Neural cell (in vitro differentiated cells): ENCODE measurements around the gene FGD6. TPM values are rescaled to one million over a fixed set of nuclear protein-coding genes. Genes with fewer than 3 reads are reported as not detected.

Experiments used
- H2AFZ ChIP-seq: fragments of 200-600, 300-800 bp; sonication (generic), shearing (Covaris generic); 2 replicates; pipeline ENCODE4 v1.6.0; 2014; ENCODE audit warnings: low read depth, mild to moderate bottlenecking, antibody characterized with exemption, low read length, moderate library complexity
- H3F3A ChIP-seq: fragments of 200-600 bp; shearing (Covaris generic); 2 replicates; pipeline ENCODE4 v1.6.1; 2016; ENCODE audit warnings: mild to moderate bottlenecking, moderate library complexity, mixed read lengths, antibody characterized with exemption, low read length; ENCODE audit not compliant: insufficient read depth, poor library complexity, severe bottlenecking
- H3K27ac ChIP-seq: fragments of 200-600, 300-800 bp; sonication (generic), shearing (Covaris generic); 2 replicates; pipeline ENCODE4 v1.5.1; 2014; ENCODE audit warnings: mild to moderate bottlenecking, low read length, moderate library complexity
- H3K27me3 ChIP-seq: fragments of 300-800, 200-600 bp; sonication (generic), shearing (Covaris generic); 2 replicates; pipeline ENCODE4 v1.6.0; 2014; ENCODE audit warnings: mild to moderate bottlenecking, low read depth, low read length, moderate library complexity; ENCODE audit not compliant: insufficient read depth
- H3K36me3 ChIP-seq: fragments of 300-800, 200-600 bp; sonication (generic), shearing (Covaris generic); 2 replicates; pipeline ENCODE4 v1.5.1; 2014; ENCODE audit warnings: mild to moderate bottlenecking, antibody characterized with exemption, low read length, moderate library complexity; ENCODE audit not compliant: insufficient read depth
- H3K4me2 ChIP-seq: fragments of 300-800, 200-600 bp; sonication (generic), shearing (Covaris generic); 2 replicates; pipeline ENCODE4 v1.6.0; 2014; ENCODE audit warnings: mild to moderate bottlenecking, low read length
- H3K4me3 ChIP-seq: fragments of 300-800, 200-600 bp; sonication (generic), shearing (Covaris generic); 2 replicates; pipeline ENCODE4 v1.5.1; 2014; ENCODE audit warnings: mild to moderate bottlenecking, low read length, moderate library complexity
- H3K79me2 ChIP-seq: fragments of 200-600 bp; shearing (Covaris generic); replicated peaks from 2 replicates; pipeline ENCODE4 v1.6.0; 2014; ENCODE audit warnings: mild to moderate bottlenecking, low read length, moderate library complexity; ENCODE audit not compliant: insufficient read depth
- H3K9ac ChIP-seq: fragments of 300-800, 200-600 bp; sonication (generic), shearing (Covaris generic); 2 replicates; pipeline ENCODE4 v1.6.1; 2016; ENCODE audit warnings: mild to moderate bottlenecking, low read length, mixed read lengths
- H3K9me2 ChIP-seq: fragments of 200-600 bp; shearing (Covaris generic); 2 replicates; pipeline ENCODE4 v1.6.1; 2016; ENCODE audit warnings: mild to moderate bottlenecking, low read length, mixed read lengths; ENCODE audit not compliant: insufficient read depth
- H3K9me3 ChIP-seq: fragments of 200-600, 300-800 bp; sonication (generic), shearing (Covaris generic); 2 replicates; pipeline ENCODE4 v1.6.1; 2016; ENCODE audit warnings: mild to moderate bottlenecking, mixed run types, low read length, moderate library complexity, mixed read lengths
- H4K20me1 ChIP-seq: fragments of 200-600 bp; shearing (Covaris generic); 2 replicates; pipeline ENCODE4 v1.6.1; 2016; ENCODE audit warnings: mild to moderate bottlenecking, mixed run types; ENCODE audit not compliant: insufficient read depth
- EP300 ChIP-seq: fragments of 450-650 bp; conservative IDR thresholded peaks from 2 replicates; pipeline ENCODE4 v1.6.1; 2014; ENCODE audit warnings: antibody characterized with exemption, mild to moderate bottlenecking, moderate library complexity; ENCODE audit not compliant: poor library complexity, severe bottlenecking
- EZH2 ChIP-seq: fragments of 200-600, 300-800 bp; shearing (Covaris generic), sonication (generic); IDR thresholded peaks from 2 replicates; pipeline ENCODE4 v1.6.1; 2014; ENCODE audit warnings: antibody characterized with exemption, low read length, borderline replicate concordance, mild to moderate bottlenecking; ENCODE audit not compliant: insufficient read depth, poor library complexity, severe bottlenecking
- MXI1 ChIP-seq: fragments of 450-650 bp; conservative IDR thresholded peaks from 2 replicates; pipeline ENCODE4 v1.6.1; 2014; ENCODE audit warnings: antibody characterized with exemption, mild to moderate bottlenecking; ENCODE audit not compliant: poor library complexity, severe bottlenecking
- POLR2AphosphoS5 ChIP-seq: IDR thresholded peaks from 2 replicates; pipeline ENCODE4 v1.6.1; 2012
- RAD21 ChIP-seq: fragments of 450-650 bp; conservative IDR thresholded peaks from 2 replicates; pipeline ENCODE4 v1.6.1; 2014; ENCODE audit warnings: antibody characterized with exemption, mild to moderate bottlenecking, moderate library complexity
- SMC3 ChIP-seq: fragments of 450-650 bp; conservative IDR thresholded peaks from 2 replicates; pipeline ENCODE4 v1.6.1; 2014; ENCODE audit warnings: antibody characterized with exemption, mild to moderate bottlenecking, moderate library complexity; ENCODE audit not compliant: poor library complexity
- TAF1 ChIP-seq: IDR thresholded peaks from 2 replicates; pipeline ENCODE4 v1.6.1; 2012; ENCODE audit warnings: low read depth
- polyA plus RNA-seq: library from polyadenylated mRNA; depleted of rRNA; stranded (reverse); fragments of >200 nt; gene quantifications from 2 replicates; pipeline ENCODE4 v1.2.3, GENCODE V29; 2014
- TF ChIP-seq, protein P1 (sequence below): IDR thresholded peaks from 2 replicates; pipeline ENCODE4 v1.6.1; 2012; ENCODE audit warnings: borderline replicate concordance
- TF ChIP-seq, protein P2 (sequence below): fragments of 450-650 bp; IDR thresholded peaks from 2 replicates; pipeline ENCODE4 v1.5.1; 2014; ENCODE audit warnings: antibody characterized with exemption, mild to moderate bottlenecking, moderate library complexity; ENCODE audit not compliant: poor library complexity, severe bottlenecking

Gene FGD6
- polyA plus RNA-seq, 1 donor from 2014 or later: 4.6 TPM

DNA sequence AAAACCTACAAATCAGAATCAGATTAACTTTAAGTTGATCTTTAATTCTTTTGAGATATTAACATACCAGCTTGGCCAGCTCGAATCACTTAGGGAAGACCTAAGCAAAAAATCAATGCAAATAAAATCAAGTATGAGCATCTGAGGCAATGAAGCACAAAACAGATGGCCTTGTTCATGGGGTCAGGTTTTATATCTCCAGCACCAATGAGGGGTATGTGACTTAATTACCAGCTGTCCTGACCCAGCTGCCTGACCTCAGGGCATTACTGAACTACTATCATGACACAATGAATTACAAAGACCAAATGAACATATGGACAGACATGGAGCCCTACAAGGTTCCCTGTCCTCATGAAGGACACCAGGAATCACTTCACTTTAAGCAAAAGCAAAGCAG is 70.5 kb downstream of the FGD6 start:
- H3K27ac ChIP-seq: no peak overlapping the region
- no peak overlapping the region for H2AFZ ChIP-seq
- no peaks in the 10 kb centered on the region for H3K9me3 ChIP-seq
- H3K9me2 ChIP-seq: no peaks in the 10 kb centered on the region
- TF ChIP-seq POLR2AphosphoS5 (no peak), SMC3 (no peak), EP300 (no peak), RAD21 (no peak), MXI1 (no peak), TAF1 (no peak), EZH2 (no peak)
- TF ChIP-seq, protein P1, sequence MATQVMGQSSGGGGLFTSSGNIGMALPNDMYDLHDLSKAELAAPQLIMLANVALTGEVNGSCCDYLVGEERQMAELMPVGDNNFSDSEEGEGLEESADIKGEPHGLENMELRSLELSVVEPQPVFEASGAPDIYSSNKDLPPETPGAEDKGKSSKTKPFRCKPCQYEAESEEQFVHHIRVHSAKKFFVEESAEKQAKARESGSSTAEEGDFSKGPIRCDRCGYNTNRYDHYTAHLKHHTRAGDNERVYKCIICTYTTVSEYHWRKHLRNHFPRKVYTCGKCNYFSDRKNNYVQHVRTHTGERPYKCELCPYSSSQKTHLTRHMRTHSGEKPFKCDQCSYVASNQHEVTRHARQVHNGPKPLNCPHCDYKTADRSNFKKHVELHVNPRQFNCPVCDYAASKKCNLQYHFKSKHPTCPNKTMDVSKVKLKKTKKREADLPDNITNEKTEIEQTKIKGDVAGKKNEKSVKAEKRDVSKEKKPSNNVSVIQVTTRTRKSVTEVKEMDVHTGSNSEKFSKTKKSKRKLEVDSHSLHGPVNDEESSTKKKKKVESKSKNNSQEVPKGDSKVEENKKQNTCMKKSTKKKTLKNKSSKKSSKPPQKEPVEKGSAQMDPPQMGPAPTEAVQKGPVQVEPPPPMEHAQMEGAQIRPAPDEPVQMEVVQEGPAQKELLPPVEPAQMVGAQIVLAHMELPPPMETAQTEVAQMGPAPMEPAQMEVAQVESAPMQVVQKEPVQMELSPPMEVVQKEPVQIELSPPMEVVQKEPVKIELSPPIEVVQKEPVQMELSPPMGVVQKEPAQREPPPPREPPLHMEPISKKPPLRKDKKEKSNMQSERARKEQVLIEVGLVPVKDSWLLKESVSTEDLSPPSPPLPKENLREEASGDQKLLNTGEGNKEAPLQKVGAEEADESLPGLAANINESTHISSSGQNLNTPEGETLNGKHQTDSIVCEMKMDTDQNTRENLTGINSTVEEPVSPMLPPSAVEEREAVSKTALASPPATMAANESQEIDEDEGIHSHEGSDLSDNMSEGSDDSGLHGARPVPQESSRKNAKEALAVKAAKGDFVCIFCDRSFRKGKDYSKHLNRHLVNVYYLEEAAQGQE: no peak
- TF ChIP-seq, protein P2, sequence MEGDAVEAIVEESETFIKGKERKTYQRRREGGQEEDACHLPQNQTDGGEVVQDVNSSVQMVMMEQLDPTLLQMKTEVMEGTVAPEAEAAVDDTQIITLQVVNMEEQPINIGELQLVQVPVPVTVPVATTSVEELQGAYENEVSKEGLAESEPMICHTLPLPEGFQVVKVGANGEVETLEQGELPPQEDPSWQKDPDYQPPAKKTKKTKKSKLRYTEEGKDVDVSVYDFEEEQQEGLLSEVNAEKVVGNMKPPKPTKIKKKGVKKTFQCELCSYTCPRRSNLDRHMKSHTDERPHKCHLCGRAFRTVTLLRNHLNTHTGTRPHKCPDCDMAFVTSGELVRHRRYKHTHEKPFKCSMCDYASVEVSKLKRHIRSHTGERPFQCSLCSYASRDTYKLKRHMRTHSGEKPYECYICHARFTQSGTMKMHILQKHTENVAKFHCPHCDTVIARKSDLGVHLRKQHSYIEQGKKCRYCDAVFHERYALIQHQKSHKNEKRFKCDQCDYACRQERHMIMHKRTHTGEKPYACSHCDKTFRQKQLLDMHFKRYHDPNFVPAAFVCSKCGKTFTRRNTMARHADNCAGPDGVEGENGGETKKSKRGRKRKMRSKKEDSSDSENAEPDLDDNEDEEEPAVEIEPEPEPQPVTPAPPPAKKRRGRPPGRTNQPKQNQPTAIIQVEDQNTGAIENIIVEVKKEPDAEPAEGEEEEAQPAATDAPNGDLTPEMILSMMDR: no peak
- H3K79me2 ChIP-seq: no peaks in the 10 kb centered on the region
- no peaks in the 10 kb centered on the region for H3K36me3 ChIP-seq
- no peaks in the 10 kb centered on the region for H4K20me1 ChIP-seq
- no peaks in the 10 kb centered on the region for H3F3A ChIP-seq
- H3K4me2 ChIP-seq: no peak overlapping the region
- no peak overlapping the region for H3K9ac ChIP-seq
- H3K27me3 ChIP-seq: no peaks in the 10 kb centered on the region
- no peak overlapping the region for H3K4me3 ChIP-seq

DNA sequence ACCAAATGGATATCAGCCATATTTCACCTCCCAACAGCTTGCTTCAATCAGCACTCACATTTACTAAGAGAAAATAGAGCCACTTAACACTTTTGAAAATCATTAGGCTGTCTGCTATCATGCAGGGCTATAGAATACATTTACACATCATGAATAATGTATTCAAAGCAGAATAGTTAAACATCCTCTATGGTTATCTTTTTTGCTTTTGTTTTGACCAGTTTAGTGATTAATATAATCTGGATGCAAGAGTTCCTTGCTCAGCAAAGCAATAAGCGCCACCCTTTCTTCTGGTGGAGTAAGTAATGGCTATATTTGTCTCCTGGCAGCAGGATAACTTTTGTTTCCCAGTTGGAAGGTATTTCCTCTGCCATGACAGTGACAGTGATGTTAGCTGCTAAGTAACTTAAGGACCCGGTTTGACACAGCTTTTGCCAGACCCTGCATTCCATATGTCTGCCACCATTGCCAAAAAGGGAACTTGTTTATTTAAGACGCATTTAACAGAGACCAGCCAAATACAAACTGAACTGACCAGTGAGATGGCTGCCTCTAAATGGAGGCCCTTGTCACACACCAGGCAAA is 73.6 kb downstream of the FGD6 start:
- H2AFZ ChIP-seq: no peak overlapping the region
- peak overlapping the region; percentile 41 for H3K4me2 ChIP-seq
- H3K27ac ChIP-seq: peak overlapping the region; percentile 72
- TF ChIP-seq EP300 (peak; percentile 65), RAD21 (peak; percentile 25), SMC3 (peak; percentile 17)
- TF ChIP-seq, protein P2: no peak
- peak overlapping the region; percentile 46 for H3K4me3 ChIP-seq
- H3K9me2 ChIP-seq: no peaks in the 10 kb centered on the region
- no peaks in the 10 kb centered on the region for H3K36me3 ChIP-seq
- H3K9me3 ChIP-seq: no peaks in the 10 kb centered on the region
- H3K79me2 ChIP-seq: no peaks in the 10 kb centered on the region
- no peaks in the 10 kb centered on the region for H4K20me1 ChIP-seq
- H3F3A ChIP-seq: no peaks in the 10 kb centered on the region
- H3K27me3 ChIP-seq: no peaks in the 10 kb centered on the region
- peak overlapping the region; percentile 12 for H3K9ac ChIP-seq
